Sigmoid colon (tissue), 7 donors: ENCODE results near the gene NUCB2. TPM values are rescaled to one million over a fixed set of nuclear protein-coding genes. Genes with fewer than 3 reads are reported as not detected.
A peak's percentile ranks its signal among the peaks of the same experiment; 100 is the strongest.

Experiments used
- DNase-seq: peaks from one replicate; pipeline ENCODE4 v3.0.0-alpha.2; 2019
- H3K27ac ChIP-seq, 4 donors: fragments of 200-600 bp; sonication (generic); one replicate each; pipeline ENCODE4 v1.5.1; 2016 to 2019; ENCODE audit warnings: mild to moderate bottlenecking in 1 of 4
- H3K27me3 ChIP-seq, 3 donors: fragments of 200-600 bp; sonication (generic); one replicate each; pipeline ENCODE4 v1.5.1; 2019; ENCODE audit warnings: mild to moderate bottlenecking in 1 of 3
- H3K36me3 ChIP-seq, 4 donors: fragments of 200-600 bp; sonication (generic); one replicate each; pipeline ENCODE4 v1.5.1; 2016 to 2019
- H3K4me1 ChIP-seq, 4 donors: fragments of 200-600 bp; sonication (generic); one replicate each; pipeline ENCODE4 v1.5.1; 2017 to 2019
- H3K4me3 ChIP-seq, 4 donors: fragments of 200-600 bp; sonication (generic); one replicate each; pipeline ENCODE4 v1.5.1; 2017 to 2019; ENCODE audit warnings: mild to moderate bottlenecking in 2 of 4, moderate library complexity in 1 of 4
- H3K9me3 ChIP-seq, 4 donors: fragments of 200-600 bp in 3 of 4; sonication (generic) in 3 of 4; one replicate each; pipeline versions ENCODE4 v1.5.1 to v1.6.1; 2013 to 2019
- CTCF ChIP-seq, 4 experiments: fragments of 450-650 bp in 3 of 4; fragments of 200-600 bp in 1 of 4; IDR thresholded peaks; one replicate each; pipeline ENCODE4 v1.5.1; 2016 to 2019; ENCODE audit warnings: antibody characterized with exemption in 4 of 4, mild to moderate bottlenecking in 3 of 4, moderate library complexity in 2 of 4
- EP300 ChIP-seq, 4 donors: sonication (generic); formaldehyde crosslinking; IDR thresholded peaks; one replicate each; pipeline ENCODE4 v1.6.1; 2017; ENCODE audit warnings: antibody characterized with exemption in 4 of 4
- POLR2A ChIP-seq, 2 donors: fragments of 450-650 bp; IDR thresholded peaks; one replicate each; pipeline ENCODE4 v1.6.1; 2016; ENCODE audit warnings: antibody characterized with exemption in 2 of 2, mild to moderate bottlenecking in 2 of 2, moderate library complexity in 2 of 2
- POLR2AphosphoS5 ChIP-seq, 4 donors: sonication (generic); formaldehyde crosslinking; IDR thresholded peaks; one replicate each; pipeline ENCODE4 v1.6.1; 2017; ENCODE audit warnings: antibody characterized with exemption in 4 of 4
- WGBS, 2 donors: extraction: QIAGEN DNeasy Blood & Tissue Kit; methylation state at CpG; one replicate each; pipeline ENCODE4 v1.1.7; 2013; 5-methylcytosine and 5-hydroxymethylcytosine counted together
- intact Hi-C: fragments of 100-400 bp; cut with DNase I; formaldehyde crosslinking; loops from one replicate; pipeline ENCODE4 v1.15.1; 2023
- polyA plus RNA-seq, 3 donors: library from polyadenylated mRNA; stranded (reverse); fragments of 200-250 nt; gene quantifications; one replicate each; pipeline ENCODE4 v1.2.3, GENCODE V29; 2013
- total RNA-seq, 4 donors: library from RNA; depleted of rRNA; stranded (reverse); fragments of >200 nt; gene quantifications; one replicate each; pipeline ENCODE4 v1.1.0, GENCODE V29; 2016
- donor health status: healthy with polysubstance abuse.
- donor health status: Bipolar disorder and iron deficiency.
- donor health status: healthy.

The NUCB2 gene
- total and polyA plus RNA-seq, 7 donors = 19.8 to 68.3 (median 39.2) TPM

DNA sequence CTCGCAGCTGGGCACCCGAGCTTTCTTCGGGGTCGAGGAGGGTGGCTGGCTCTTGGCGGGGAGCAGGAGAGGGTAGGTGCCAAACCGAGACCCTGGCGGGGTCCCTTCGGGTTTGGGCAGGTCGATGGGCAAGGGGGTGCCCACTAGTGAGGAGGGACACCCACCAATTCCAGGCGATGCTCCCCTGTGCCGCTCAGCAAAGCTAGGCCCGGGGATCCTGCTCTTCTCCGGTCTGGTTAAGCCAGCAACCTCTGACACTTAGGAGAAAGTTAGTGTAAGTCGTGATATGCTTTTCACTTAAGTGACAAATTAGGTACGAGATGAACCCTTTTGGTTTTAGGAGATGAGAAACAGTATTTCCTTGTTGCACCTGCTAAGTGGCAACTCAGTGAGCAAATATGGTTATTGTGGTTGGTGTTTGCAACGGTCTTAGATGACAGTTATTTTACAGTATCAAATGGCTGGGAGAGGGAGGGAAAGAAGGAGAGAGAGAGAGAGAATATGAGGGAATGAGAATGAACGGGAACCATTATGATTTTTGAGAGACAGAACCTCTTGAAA, 565 bp downstream of the NUCB2 start:
- peak; percentile 77 for DNase-seq
- Histone ChIP-seq H3K36me3 (no peaks in the 10 kb centered on the region), H3K9me3 (no peaks in the 10 kb centered on the region), H3K4me1 (peaks cover 0 to 8% (median 4%) of the 10 kb centered on the region in 4 donors), H3K27me3 (no peaks in the 10 kb centered on the region), H3K27ac (peak overlapping the region; percentile 89 to 96 (median 93)), H3K4me3 (peak overlapping the region; percentile 71 to 99 (median 88))
- 0% methylated on average over 17 of the region's 17 CpGs for WGBS, 2 donors
- intact Hi-C loops = loop anchor here (2.0 to 5.0 kb wide), 2 partner anchors 76 to 200 kb away; partner anchors contain the start of gene RPS13
- no peak for TF ChIP-seq POLR2AphosphoS5 (IDR thresholded peaks at IDR 0.05)
- no peak for TF ChIP-seq POLR2A (IDR thresholded peaks at IDR 0.05)
- TF ChIP-seq CTCF (IDR thresholded peaks at IDR 0.05) = no peak
- no peak for TF ChIP-seq EP300 (IDR thresholded peaks at IDR 0.05)

DNA sequence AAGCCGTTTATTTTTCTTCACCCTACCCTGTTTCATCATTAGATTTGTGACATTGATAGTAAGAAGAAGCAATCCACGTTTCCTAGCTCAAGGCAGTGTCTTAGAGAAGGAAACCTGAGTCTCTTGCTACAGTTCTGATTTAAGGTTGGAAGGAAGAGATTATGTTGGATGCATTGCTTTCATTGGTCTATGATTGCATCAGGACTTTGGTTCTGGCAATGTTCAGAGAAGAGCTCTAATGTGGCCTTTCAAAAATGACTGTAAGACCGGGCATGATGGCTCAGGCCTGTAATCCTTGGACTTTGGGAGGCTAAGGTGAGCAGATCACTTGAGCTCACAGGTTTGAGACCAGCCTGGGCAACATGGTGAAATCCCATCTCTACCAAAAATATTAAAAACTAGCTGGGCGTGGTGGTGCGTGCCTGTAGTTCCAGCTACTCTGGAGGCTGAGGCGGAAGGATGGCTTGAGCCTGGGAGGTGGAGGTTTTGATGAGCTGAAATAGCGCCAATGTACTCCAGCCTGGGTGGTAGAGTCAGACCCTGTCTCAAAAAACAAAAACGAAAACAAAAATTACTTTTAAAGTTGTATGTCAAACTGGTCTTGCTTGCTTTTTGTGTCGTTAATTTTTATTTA, 4.1 kb downstream of the NUCB2 start:
- Histone ChIP-seq H3K27me3 (no peaks in the 10 kb centered on the region), H3K36me3 (peaks cover 0 to 16% (median 2%) of the 10 kb centered on the region in 4 donors), H3K9me3 (no peaks in the 10 kb centered on the region), H3K4me1 (peaks cover 0 to 6% (median 4%) of the 10 kb centered on the region in 4 donors), H3K4me3 (no peak overlapping the region), H3K27ac (no peak overlapping the region)
- DNase-seq = no peak
- TF ChIP-seq EP300 (IDR thresholded peaks at IDR 0.05) (no peak), POLR2AphosphoS5 (IDR thresholded peaks at IDR 0.05) (no peak), CTCF (IDR thresholded peaks at IDR 0.05) (no peak), POLR2A (IDR thresholded peaks at IDR 0.05) (no peak)
- intact Hi-C loops = no loop called here
- WGBS, 2 donors = 90 to 96% methylated on average over 9 of the region's 9 CpGs

- no peak overlapping the region for H3K27ac ChIP-seq
- TF ChIP-seq POLR2A (IDR thresholded peaks at IDR 0.05) (no peak), EP300 (IDR thresholded peaks at IDR 0.05) (no peak), CTCF (IDR thresholded peaks at IDR 0.05) (no peak), POLR2AphosphoS5 (IDR thresholded peaks at IDR 0.05) (no peak)
- intact Hi-C loops = no loop called here
- 93 to 94% methylated on average over 1 of the region's 1 CpG for WGBS, 2 donors
- peaks cover 0 to 56% (median 8%) of the 10 kb centered on the region in 4 donors for H3K36me3 ChIP-seq
- no peak for DNase-seq
- H3K27me3 ChIP-seq = no peaks in the 10 kb centered on the region
- no peak overlapping the region for H3K4me3 ChIP-seq
- no peaks in the 10 kb centered on the region for H3K9me3 ChIP-seq
- no peaks in the 10 kb centered on the region for H3K4me1 ChIP-seq
Measured at GRCh38 chr11:17286332-17286731, 9.8 kb downstream of the NUCB2 start.

- H3K36me3 ChIP-seq = peaks cover 0 to 56% (median 8%) of the 10 kb centered on the region in 4 donors
- no peak for TF ChIP-seq CTCF (IDR thresholded peaks at IDR 0.05)
- no peak for TF ChIP-seq EP300 (IDR thresholded peaks at IDR 0.05)
- TF ChIP-seq POLR2A (IDR thresholded peaks at IDR 0.05) = no peak
- no peak for TF ChIP-seq POLR2AphosphoS5 (IDR thresholded peaks at IDR 0.05)
- no peaks in the 10 kb centered on the region for H3K9me3 ChIP-seq
- intact Hi-C loops = no loop called here
- no peak overlapping the region for H3K4me3 ChIP-seq
- DNase-seq = no peak
- H3K27ac ChIP-seq = no peak overlapping the region
- WGBS, 2 donors = 80 to 96% methylated on average over 4 of the region's 4 CpGs
- no peaks in the 10 kb centered on the region for H3K27me3 ChIP-seq
- no peaks in the 10 kb centered on the region for H3K4me1 ChIP-seq
Measured at GRCh38 chr11:17287058-17287457, 10.5 kb downstream of the NUCB2 start.
